Measurements from ENCODE around the gene B3GNT9.

Gene B3GNT9

GRCh38 chr16:67192781-67193361 is 42.1 kb upstream of the B3GNT9 start:
- H3K4me3 ChIP-seq (ENCODE audit: low read depth in 1 of 2, low read length in 1 of 2): peak overlapping the region; percentile 79 to 97
- peaks cover 46% of the 10 kb centered on the region for H3K36me3 ChIP-seq
- peaks cover 21 to 26% of the 10 kb centered on the region in 2 experiments for H3K4me1 ChIP-seq (ENCODE audit: control insufficient read depth in 1 of 2, insufficient read depth in 1 of 2, low read depth in 1 of 2, low read length in 1 of 2)
- no peaks in the 10 kb centered on the region for H3K27me3 ChIP-seq
- peak overlapping the region; percentile 81 for H3K27ac ChIP-seq
- no peak for TF ChIP-seq CTCF (IDR thresholded peaks at IDR 0.05)
- H3K9me3 ChIP-seq: no peaks in the 10 kb centered on the region

- peak within 1 kb of the TSS; percentile 81 for H3K27ac ChIP-seq
- peaks cover 21 to 26% of the 10 kb centered on the region in 2 experiments for H3K4me1 ChIP-seq (ENCODE audit: control insufficient read depth in 1 of 2, insufficient read depth in 1 of 2, low read depth in 1 of 2, low read length in 1 of 2)
- TF ChIP-seq CTCF (IDR thresholded peaks at IDR 0.05): peak; percentile 53
- no peaks in the 10 kb centered on the region for H3K9me3 ChIP-seq
- H3K36me3 ChIP-seq: peaks cover 38% of the 10 kb centered on the region
- peak within 1 kb of the TSS; percentile 79 to 97 for H3K4me3 ChIP-seq (ENCODE audit: low read depth in 1 of 2, low read length in 1 of 2)
- H3K27me3 ChIP-seq: peaks cover under 1% of the 10 kb centered on the region
Measured at GRCh38 chr16:67191995-67192681, 41.3 kb upstream of the B3GNT9 start, which contains the start of gene E2F4. TSS of gene E2F4 (plus strand) at chr16:67192155. CDS start at chr16:67192228, 73 bp downstream.

- no peaks in the 10 kb centered on the region for H3K9me3 ChIP-seq
- H3K4me1 ChIP-seq (ENCODE audit: control insufficient read depth in 1 of 2, insufficient read depth in 1 of 2, low read depth in 1 of 2, low read length in 1 of 2): peaks cover 21 to 26% of the 10 kb centered on the region in 2 experiments
- TF ChIP-seq CTCF (IDR thresholded peaks at IDR 0.05): no peak
- H3K27ac ChIP-seq: peak overlapping the region; percentile 81
- H3K4me3 ChIP-seq (ENCODE audit: low read depth in 1 of 2, low read length in 1 of 2): peak overlapping the region; percentile 79 to 97
- H3K36me3 ChIP-seq: peaks cover 32% of the 10 kb centered on the region
- peaks cover 7% of the 10 kb centered on the region for H3K27me3 ChIP-seq
Measured at GRCh38 chr16:67191411-67191994, 40.7 kb upstream of the B3GNT9 start.

- peaks cover 24 to 28% of the 10 kb centered on the region in 2 experiments for H3K4me1 ChIP-seq (ENCODE audit: control insufficient read depth in 1 of 2, insufficient read depth in 1 of 2, low read depth in 1 of 2, low read length in 1 of 2)
- no peak overlapping the region for H3K4me3 ChIP-seq (ENCODE audit: low read depth in 1 of 2, low read length in 1 of 2)
- no peaks in the 10 kb centered on the region for H3K9me3 ChIP-seq
- H3K36me3 ChIP-seq: peaks cover 24% of the 10 kb centered on the region
- peaks cover 14% of the 10 kb centered on the region for H3K27me3 ChIP-seq
- TF ChIP-seq CTCF (IDR thresholded peaks at IDR 0.05): no peak
- H3K27ac ChIP-seq: no peak overlapping the region
Measured at GRCh38 chr16:67190448-67191399, 39.9 kb upstream of the B3GNT9 start.

GRCh38 chr16:67190041-67190440 is 39.2 kb upstream of the B3GNT9 start, which contains the start of gene EXOC3L1:
TSS of gene EXOC3L1 (minus strand) at chr16:67190136. CDS start at chr16:67189676, 460 bp downstream.
- Histone ChIP-seq H3K9me3 (no peaks in the 10 kb centered on the region), H3K36me3 (peaks cover 17% of the 10 kb centered on the region), H3K27me3 (peaks cover 21% of the 10 kb centered on the region), H3K4me3 (ENCODE audit: low read depth in 1 of 2, low read length in 1 of 2) (no peak within 1 kb of the TSS), H3K27ac (no peak within 1 kb of the TSS), H3K4me1 (ENCODE audit: control insufficient read depth in 1 of 2, insufficient read depth in 1 of 2, low read depth in 1 of 2, low read length in 1 of 2) (peaks cover 31 to 35% of the 10 kb centered on the region in 2 experiments)
- no peak for TF ChIP-seq CTCF (IDR thresholded peaks at IDR 0.05)

Data from neutrophil (primary cell).